Fibroblast of the aortic adventitia (primary cell): ENCODE measurements around the gene EPN3. TPM values are rescaled to one million over a fixed set of nuclear protein-coding genes. Genes with fewer than 3 reads are reported as not detected.

ENCODE experiments used
- DNase-seq: peaks from one replicate; pipeline ENCODE4 v3.0.0-alpha.2; 2010; ENCODE audit warnings: low read depth
- H3K4me3 ChIP-seq: 2 replicates; pipeline ENCODE4 v1.5.1; 2011; ENCODE audit warnings: low read depth, mild to moderate bottlenecking, control low read depth, low read length, moderate library complexity
- CTCF ChIP-seq: IDR thresholded peaks from 2 replicates; pipeline ENCODE4 v1.5.1; 2011; ENCODE audit warnings: mild to moderate bottlenecking, low read length, control low read depth, inconsistent platforms; ENCODE audit not compliant: insufficient read depth
- total RNA-seq: library from RNA; depleted of rRNA; stranded (reverse); fragments of >200 nt; gene quantifications from 2 replicates; pipeline ENCODE4 v1.2.3, GENCODE V29; 2012; ENCODE audit warnings: low replicate concordance

EPN3 gene
- total RNA-seq, 1 donor: not detected

GRCh38 chr17:50533185-50533584 lies 650 bp downstream of the EPN3 start:
- H3K4me3 ChIP-seq: no peak overlapping the region
- no peak for DNase-seq
- no peak for TF ChIP-seq CTCF

- H3K4me3 ChIP-seq: no peak overlapping the region
- TF ChIP-seq CTCF: no peak
- peak; percentile 66 for DNase-seq
Observed at GRCh38 chr17:50533720-50534148, 1.2 kb downstream of the EPN3 start.

- H3K4me3 ChIP-seq: no peak overlapping the region
- TF ChIP-seq CTCF: peak; percentile 42
- no peak for DNase-seq
Observed at GRCh38 chr17:50534222-50534978, 1.9 kb downstream of the EPN3 start.

GRCh38 chr17:50534979-50535326 lies 2.4 kb downstream of the EPN3 start:
- no peak for TF ChIP-seq CTCF
- no peak overlapping the region for H3K4me3 ChIP-seq
- DNase-seq: no peak

- TF ChIP-seq CTCF: no peak
- no peak overlapping the region for H3K4me3 ChIP-seq
- DNase-seq: no peak
Observed at GRCh38 chr17:50535407-50535806, 2.9 kb downstream of the EPN3 start.

GRCh38 chr17:50536683-50537646 lies 4.4 kb downstream of the EPN3 start:
- no peak for DNase-seq
- no peak overlapping the region for H3K4me3 ChIP-seq
- TF ChIP-seq CTCF: no peak
